ENCODE measurements around the gene EIF2B1.
"Not testable (repeated sequence)": the region's sequence is repeated elsewhere in the genome, so short reads cannot be mapped to it uniquely, and the experiment has no call there.

The EIF2B1 gene

GRCh38 chr12:123645878-123646277 is 12.4 kb upstream of the EIF2B1 start:
- Mint-ChIP-seq H3K36me3 (peaks cover 5% of the 10 kb centered on the region), H3K4me3 (no peak overlapping the region), H3K27ac (no peak overlapping the region), H3K27me3 (no peaks in the 10 kb centered on the region), H3K9me3 (ENCODE audit: low read depth) (no peaks in the 10 kb centered on the region), H3K4me1 (ENCODE audit: low read depth) (peaks cover 3% of the 10 kb centered on the region)

- Mint-ChIP-seq H3K4me3 (no peak overlapping the region), H3K27me3 (no peaks in the 10 kb centered on the region), H3K36me3 (peaks cover 2% of the 10 kb centered on the region), H3K4me1 (ENCODE audit: low read depth) (peaks cover 3% of the 10 kb centered on the region), H3K9me3 (ENCODE audit: low read depth) (no peaks in the 10 kb centered on the region), H3K27ac (no peak overlapping the region)
Observed at GRCh38 chr12:123645380-123645779, 11.9 kb upstream of the EIF2B1 start.

GRCh38 chr12:123643911-123644310 is 10.4 kb upstream of the EIF2B1 start:
- Mint-ChIP-seq H3K27ac (no peak overlapping the region), H3K27me3 (no peaks in the 10 kb centered on the region), H3K36me3 (peaks cover 2% of the 10 kb centered on the region), H3K9me3 (ENCODE audit: low read depth) (no peaks in the 10 kb centered on the region), H3K4me1 (ENCODE audit: low read depth) (peaks cover 4% of the 10 kb centered on the region), H3K4me3 (no peak overlapping the region)

DNA sequence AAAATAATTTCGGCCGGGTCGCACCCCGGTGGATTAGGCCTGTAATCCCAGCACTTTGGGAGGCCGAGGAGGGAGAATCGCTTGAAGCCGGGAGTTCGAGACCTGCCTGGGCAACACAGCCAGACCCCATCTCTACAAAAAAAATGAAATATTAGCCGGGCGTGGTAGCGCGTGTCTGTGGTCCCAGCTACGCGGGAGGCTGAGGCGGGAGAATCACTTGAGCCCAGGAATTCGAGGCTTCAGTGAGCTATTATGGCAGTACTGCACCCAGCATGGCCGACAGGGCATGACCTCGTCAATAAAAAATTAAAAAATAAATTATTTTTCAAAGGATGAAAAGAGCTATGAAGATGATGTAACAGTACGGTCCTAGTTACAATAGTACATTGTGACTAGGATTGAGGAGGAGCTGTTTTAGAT is 666 bp upstream of the EIF2B1 start:
- Mint-ChIP-seq H3K4me3 (peak overlapping the region; percentile 98), H3K4me1 (ENCODE audit: low read depth) (peaks cover 35% of the 10 kb centered on the region), H3K9me3 (ENCODE audit: low read depth) (no peaks in the 10 kb centered on the region), H3K36me3 (peaks cover 5% of the 10 kb centered on the region), H3K27me3 (no peaks in the 10 kb centered on the region), H3K27ac (peak overlapping the region; percentile 97)

GRCh38 chr12:123621619-123622530 is 11.6 kb downstream of the EIF2B1 start:
- no peak overlapping the region for H3K4me3 Mint-ChIP-seq
- no peak overlapping the region for H3K27ac Mint-ChIP-seq
- no peaks in the 10 kb centered on the region for H3K27me3 Mint-ChIP-seq
- peaks cover 14% of the 10 kb centered on the region for H3K36me3 Mint-ChIP-seq
- H3K9me3 Mint-ChIP-seq (ENCODE audit: low read depth): no peaks in the 10 kb centered on the region
- peaks cover 2% of the 10 kb centered on the region for H3K4me1 Mint-ChIP-seq (ENCODE audit: low read depth)

- H3K36me3 Mint-ChIP-seq: peaks cover 14% of the 10 kb centered on the region
- H3K27ac Mint-ChIP-seq: no peak overlapping the region
Observed at GRCh38 chr12:123621101-123621500, 12.4 kb downstream of the EIF2B1 start.

DNA sequence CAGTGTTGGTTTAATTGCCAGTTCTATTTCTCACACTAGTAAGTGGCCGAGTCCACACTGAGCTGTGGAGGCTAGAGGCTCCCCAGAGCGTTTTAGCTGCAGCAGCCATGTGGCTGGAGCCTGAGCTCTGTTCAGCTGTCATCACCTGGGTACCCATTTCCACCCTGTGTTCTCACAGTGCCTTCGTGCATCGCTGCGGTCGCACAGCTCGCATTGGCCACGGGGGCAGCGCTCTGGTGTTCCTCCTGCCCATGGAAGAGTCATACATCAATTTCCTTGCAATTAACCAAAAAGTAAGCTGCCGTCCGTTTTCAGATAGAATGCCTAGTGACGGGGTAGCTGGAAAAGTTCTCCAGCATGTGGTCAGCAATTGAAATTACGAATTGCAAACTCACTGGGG is 15.9 kb downstream of the EIF2B1 start:
- H3K4me3 Mint-ChIP-seq: no peak overlapping the region
- no peak overlapping the region for H3K27ac Mint-ChIP-seq
- H3K36me3 Mint-ChIP-seq: peaks cover 12% of the 10 kb centered on the region
- no peaks in the 10 kb centered on the region for H3K27me3 Mint-ChIP-seq
- no peaks in the 10 kb centered on the region for H3K9me3 Mint-ChIP-seq (ENCODE audit: low read depth)
- peaks cover 3% of the 10 kb centered on the region for H3K4me1 Mint-ChIP-seq (ENCODE audit: low read depth)

More at GRCh38 chr12:123621101-123621500, 12.4 kb downstream of the EIF2B1 start:
- Mint-ChIP-seq H3K9me3 (ENCODE audit: low read depth) (no peaks in the 10 kb centered on the region), H3K27me3 (no peaks in the 10 kb centered on the region), H3K4me1 (ENCODE audit: low read depth) (peaks cover 2% of the 10 kb centered on the region), H3K4me3 (no peak overlapping the region)

DNA sequence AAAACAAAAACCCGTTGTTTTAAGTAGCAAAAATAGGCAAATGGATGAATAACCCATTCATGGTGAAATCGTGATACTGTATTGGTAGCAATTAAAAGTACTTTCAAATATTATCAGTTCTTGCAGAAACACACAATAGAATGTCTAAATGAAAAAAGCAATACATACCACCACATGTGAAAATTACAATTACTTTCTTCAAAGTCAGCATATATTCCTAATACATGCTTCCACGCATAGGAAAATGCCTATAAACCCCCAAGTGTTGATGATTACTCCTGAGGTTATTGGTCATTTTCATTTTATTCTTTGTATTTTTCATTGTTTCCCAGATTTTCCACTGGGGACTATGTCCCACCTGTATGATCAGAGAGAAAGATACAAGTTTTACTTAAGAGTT is 16.3 kb downstream of the EIF2B1 start:
- Mint-ChIP-seq H3K4me3 (no peak overlapping the region), H3K27me3 (no peaks in the 10 kb centered on the region), H3K4me1 (ENCODE audit: low read depth) (peaks cover 3% of the 10 kb centered on the region), H3K9me3 (ENCODE audit: low read depth) (no peaks in the 10 kb centered on the region), H3K27ac (no peak overlapping the region), H3K36me3 (peaks cover 12% of the 10 kb centered on the region)

DNA sequence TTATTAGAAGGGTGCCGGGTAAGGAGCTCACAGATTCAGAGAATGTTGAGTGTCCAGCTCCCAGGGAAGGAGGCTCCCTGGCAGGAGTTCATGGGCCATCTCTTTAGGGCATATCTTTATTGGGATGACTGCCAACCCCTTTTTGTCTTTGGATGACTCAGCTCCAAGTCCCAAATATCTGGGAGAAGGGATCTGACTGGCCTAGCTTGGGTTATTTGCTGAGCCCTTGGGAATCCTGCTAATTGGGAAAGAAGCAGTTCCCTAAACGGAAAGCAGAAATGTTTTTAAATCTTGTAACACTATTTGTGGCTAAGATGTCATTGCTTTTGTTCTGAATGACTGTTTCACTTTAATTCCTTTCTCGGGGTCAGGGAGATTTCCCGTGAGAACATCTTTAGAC is 19.0 kb downstream of the EIF2B1 start:
- H3K4me1 Mint-ChIP-seq (ENCODE audit: low read depth): peaks cover 3% of the 10 kb centered on the region
- H3K9me3 Mint-ChIP-seq (ENCODE audit: low read depth): no peaks in the 10 kb centered on the region
- H3K36me3 Mint-ChIP-seq: peaks cover 7% of the 10 kb centered on the region
- H3K4me3 Mint-ChIP-seq: no peak overlapping the region
- no peak overlapping the region for H3K27ac Mint-ChIP-seq
- no peaks in the 10 kb centered on the region for H3K27me3 Mint-ChIP-seq

DNA sequence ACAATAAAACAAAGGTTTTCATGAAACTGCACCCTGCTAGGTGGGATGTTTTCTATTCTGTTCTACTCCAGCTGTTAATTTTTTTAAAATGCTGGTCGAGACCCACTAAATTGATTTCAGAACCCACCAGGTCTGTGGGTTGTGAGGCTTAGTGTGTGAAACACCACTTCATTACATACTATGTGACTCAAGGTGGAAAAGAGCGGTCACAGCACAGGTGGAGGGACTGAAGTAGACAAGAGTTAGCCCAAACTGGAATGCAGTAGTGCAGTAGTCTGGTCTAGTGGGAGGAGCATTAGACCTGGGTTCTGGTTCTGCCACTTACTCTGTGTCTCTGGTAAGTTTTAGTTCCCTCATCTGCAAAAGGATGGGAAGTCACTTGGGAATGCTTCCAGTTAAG is 19.4 kb downstream of the EIF2B1 start:
- Mint-ChIP-seq H3K9me3 (ENCODE audit: low read depth) (no peaks in the 10 kb centered on the region), H3K27me3 (no peaks in the 10 kb centered on the region), H3K36me3 (peaks cover 7% of the 10 kb centered on the region), H3K4me3 (no peak overlapping the region), H3K27ac (no peak overlapping the region), H3K4me1 (ENCODE audit: low read depth) (peaks cover 3% of the 10 kb centered on the region)

DNA sequence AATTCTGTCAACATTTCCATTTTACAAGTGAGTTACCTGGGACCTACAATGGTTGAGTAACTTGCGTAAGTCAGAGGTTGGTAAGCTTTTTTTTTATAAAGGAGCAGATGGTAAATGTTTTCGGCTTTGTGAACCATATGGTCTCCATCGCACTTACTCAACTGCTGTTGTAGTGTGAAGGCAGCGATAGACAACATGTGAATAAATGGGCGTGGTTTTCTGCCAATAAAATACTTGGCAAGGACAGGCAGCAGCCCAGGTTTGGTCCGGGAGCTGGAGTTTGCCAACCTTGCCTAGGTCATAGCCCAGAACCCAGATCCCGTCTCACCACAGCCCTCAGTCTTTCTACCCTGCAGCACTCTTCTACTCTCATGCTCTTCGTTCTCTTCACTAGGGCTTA is 25.3 kb downstream of the EIF2B1 start:
- peaks cover 5% of the 10 kb centered on the region for H3K36me3 Mint-ChIP-seq
- no peaks in the 10 kb centered on the region for H3K27me3 Mint-ChIP-seq
- peaks cover 20% of the 10 kb centered on the region for H3K4me1 Mint-ChIP-seq (ENCODE audit: low read depth)
- H3K27ac Mint-ChIP-seq: no peak overlapping the region
- H3K9me3 Mint-ChIP-seq (ENCODE audit: low read depth): no peaks in the 10 kb centered on the region
- H3K4me3 Mint-ChIP-seq: no peak overlapping the region

- Mint-ChIP-seq H3K4me1 (ENCODE audit: low read depth) (peaks cover 24% of the 10 kb centered on the region), H3K27me3 (no peaks in the 10 kb centered on the region), H3K4me3 (no peak overlapping the region), H3K36me3 (peaks cover 9% of the 10 kb centered on the region), H3K27ac (no peak overlapping the region), H3K9me3 (ENCODE audit: low read depth) (no peaks in the 10 kb centered on the region)
Observed at GRCh38 chr12:123607756-123608155, 25.7 kb downstream of the EIF2B1 start.

DNA sequence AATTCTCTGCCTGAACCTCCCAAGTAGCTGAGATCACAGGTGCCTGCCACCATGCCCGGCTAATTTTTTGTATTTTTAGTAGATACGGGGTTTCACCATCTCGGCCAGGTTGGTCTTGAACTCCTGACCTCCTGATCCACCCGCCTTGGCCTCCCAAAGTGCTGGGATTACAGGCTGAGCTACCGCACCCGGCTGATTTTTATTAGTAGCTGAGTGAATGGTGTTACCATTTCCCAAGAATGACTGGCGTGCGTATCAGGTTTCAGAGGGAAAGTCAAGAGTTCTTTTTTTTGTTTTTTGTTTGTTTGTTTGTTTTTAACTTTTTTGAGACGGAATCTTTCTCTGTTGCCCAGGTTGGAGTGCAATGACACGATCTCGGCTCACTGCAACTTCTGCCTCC is 30.0 kb downstream of the EIF2B1 start:
- peaks cover 30% of the 10 kb centered on the region for H3K4me1 Mint-ChIP-seq (ENCODE audit: low read depth)
- H3K4me3 Mint-ChIP-seq: peak overlapping the region; percentile 98
- H3K27me3 Mint-ChIP-seq; H3K9me3 Mint-ChIP-seq (ENCODE audit: low read depth); H3K27ac Mint-ChIP-seq: not testable (repeated sequence)
- peaks cover 11% of the 10 kb centered on the region for H3K36me3 Mint-ChIP-seq

GRCh38 chr12:123602651-123603195 is 30.8 kb downstream of the EIF2B1 start:
- Mint-ChIP-seq H3K27me3 (no peaks in the 10 kb centered on the region), H3K27ac (peak overlapping the region; percentile 94), H3K9me3 (ENCODE audit: low read depth) (no peaks in the 10 kb centered on the region), H3K4me1 (ENCODE audit: low read depth) (peaks cover 29% of the 10 kb centered on the region), H3K36me3 (peaks cover 10% of the 10 kb centered on the region), H3K4me3 (peak overlapping the region; percentile 98)

GRCh38 chr12:123601602-123602489 is 31.6 kb downstream of the EIF2B1 start, which contains the start of gene DDX55:
TSS of gene DDX55 (plus strand) at chr12:123602099. CDS start at chr12:123602149, 50 bp downstream.
- H3K27ac Mint-ChIP-seq: peak within 1 kb of the TSS; percentile 96
- H3K9me3 Mint-ChIP-seq (ENCODE audit: low read depth): no peaks in the 10 kb centered on the region
- no peaks in the 10 kb centered on the region for H3K27me3 Mint-ChIP-seq
- H3K36me3 Mint-ChIP-seq: peaks cover 10% of the 10 kb centered on the region
- peak within 1 kb of the TSS; percentile 98 for H3K4me3 Mint-ChIP-seq
- H3K4me1 Mint-ChIP-seq (ENCODE audit: low read depth): peaks cover 29% of the 10 kb centered on the region

All from activated naive CD8-positive, alpha-beta T cell (primary cell).